PC-9 (cell line): ENCODE results near the gene KLF13.

Experiments used
- EZH2 ChIP-seq: fragments of 200-600 bp; sonication (generic); IDR thresholded peaks from 2 replicates; pipeline ENCODE4 v1.8.0; 2017; ENCODE audit warnings: antibody characterized with exemption, low read depth
- TF ChIP-seq, protein P1 (sequence below): fragments of 200-600 bp; sonication (generic); conservative IDR thresholded peaks from 2 replicates; pipeline ENCODE4 v1.6.1; 2017; ENCODE audit warnings: mixed run types, antibody characterized with exemption, mild to moderate bottlenecking, moderate library complexity

DNA sequence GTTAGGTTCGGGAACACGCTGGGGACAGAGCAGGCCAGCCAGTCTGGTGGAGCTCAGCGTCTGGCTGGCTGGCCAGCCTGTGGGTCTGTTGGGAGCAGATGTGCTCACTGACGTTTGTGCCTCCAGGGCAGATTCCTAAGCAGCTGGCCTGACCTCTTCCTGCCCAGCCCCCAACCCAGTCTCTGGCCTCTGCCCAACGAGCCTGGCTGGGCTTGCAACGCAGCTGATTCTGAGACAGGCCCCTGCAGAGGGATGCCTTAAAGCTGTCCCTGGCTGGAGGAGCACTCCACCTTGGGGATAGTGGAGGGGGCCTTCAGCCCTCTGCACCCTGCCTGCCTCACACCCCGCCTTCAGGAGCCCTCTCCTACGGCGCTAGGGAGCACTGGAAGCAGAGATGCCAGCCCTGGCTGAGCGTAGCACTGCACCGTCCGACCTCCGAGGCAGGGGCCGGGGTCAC is 46.0 kb downstream of the KLF13 start:
- TF ChIP-seq, protein P1, sequence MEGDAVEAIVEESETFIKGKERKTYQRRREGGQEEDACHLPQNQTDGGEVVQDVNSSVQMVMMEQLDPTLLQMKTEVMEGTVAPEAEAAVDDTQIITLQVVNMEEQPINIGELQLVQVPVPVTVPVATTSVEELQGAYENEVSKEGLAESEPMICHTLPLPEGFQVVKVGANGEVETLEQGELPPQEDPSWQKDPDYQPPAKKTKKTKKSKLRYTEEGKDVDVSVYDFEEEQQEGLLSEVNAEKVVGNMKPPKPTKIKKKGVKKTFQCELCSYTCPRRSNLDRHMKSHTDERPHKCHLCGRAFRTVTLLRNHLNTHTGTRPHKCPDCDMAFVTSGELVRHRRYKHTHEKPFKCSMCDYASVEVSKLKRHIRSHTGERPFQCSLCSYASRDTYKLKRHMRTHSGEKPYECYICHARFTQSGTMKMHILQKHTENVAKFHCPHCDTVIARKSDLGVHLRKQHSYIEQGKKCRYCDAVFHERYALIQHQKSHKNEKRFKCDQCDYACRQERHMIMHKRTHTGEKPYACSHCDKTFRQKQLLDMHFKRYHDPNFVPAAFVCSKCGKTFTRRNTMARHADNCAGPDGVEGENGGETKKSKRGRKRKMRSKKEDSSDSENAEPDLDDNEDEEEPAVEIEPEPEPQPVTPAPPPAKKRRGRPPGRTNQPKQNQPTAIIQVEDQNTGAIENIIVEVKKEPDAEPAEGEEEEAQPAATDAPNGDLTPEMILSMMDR: no peak
- no peak for TF ChIP-seq EZH2
